Measurements from ENCODE around the gene CRABP1.

Gene CRABP1

DNA sequence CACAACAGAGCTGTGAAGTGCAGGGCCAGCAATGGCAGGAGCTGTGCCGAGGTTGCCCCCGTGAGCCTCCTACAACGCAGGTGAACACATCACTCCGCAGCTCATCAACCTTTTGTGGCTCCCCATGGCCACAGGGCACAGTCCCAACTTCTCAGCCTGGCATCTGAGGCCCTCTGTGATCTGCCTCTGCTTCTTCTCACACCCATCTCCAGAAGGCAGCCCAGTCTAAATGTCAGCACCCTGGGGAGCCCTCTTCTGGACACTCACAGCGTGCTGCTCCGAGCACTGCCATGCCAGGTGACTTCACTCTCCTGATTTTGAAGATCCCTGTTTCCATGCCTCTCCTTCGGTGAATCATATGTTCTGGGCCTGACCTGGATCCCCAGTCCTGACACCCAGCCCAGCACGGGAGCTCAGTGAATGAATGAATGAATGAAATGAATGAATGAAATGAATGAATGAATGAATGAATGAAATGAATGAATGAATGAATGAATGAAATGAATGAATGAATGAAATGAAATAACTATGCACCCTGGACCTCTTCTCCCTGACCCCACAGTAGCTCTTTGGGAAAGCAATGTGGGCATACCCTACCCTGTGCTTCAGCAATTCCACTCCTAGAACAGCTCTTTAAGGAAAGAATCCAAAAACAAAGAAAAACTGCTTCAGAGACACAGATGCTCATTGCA, 22.9 kb upstream of the CRABP1 start:
- DNase-seq: no peak

DNA sequence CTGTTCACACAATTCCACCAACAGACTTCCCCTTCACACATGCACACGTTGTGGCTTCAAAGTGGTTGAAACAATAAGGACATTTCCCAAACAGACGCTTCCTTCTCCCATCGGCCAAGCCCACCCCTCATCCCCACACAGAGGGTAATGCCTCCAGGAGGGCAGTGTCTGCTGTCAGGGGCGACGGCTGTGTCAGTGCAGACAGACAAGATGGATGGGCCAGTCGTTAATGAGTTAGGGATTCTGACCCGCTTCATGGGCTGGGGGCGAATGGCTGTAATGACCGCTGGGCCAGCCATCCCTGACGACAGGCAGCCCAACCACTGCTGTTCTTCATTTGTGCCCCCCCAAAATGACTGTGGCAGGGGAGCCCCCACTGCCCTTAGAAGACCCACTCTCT, 20.6 kb upstream of the CRABP1 start:
- no peak for DNase-seq

DNA sequence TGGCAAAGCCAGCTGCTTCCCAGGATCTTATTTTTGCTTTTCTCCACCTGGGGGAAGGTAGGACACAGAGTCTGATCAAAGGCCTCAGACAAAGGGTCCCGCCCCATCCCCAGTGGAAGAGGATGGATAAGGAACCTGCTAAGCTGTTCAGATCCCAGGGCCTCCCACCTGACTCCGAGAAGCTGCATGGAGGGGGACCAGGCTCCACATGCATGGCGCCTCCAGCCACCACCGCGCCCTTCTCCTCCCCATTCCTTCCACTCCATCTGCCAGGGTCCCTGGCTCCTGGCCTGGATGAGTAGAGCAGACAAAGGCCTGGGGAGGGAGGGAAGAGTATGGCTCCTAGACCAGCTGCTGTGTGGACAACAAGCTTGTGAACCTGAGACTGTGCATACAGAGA, 20.0 kb upstream of the CRABP1 start:
- no peak for DNase-seq

DNA sequence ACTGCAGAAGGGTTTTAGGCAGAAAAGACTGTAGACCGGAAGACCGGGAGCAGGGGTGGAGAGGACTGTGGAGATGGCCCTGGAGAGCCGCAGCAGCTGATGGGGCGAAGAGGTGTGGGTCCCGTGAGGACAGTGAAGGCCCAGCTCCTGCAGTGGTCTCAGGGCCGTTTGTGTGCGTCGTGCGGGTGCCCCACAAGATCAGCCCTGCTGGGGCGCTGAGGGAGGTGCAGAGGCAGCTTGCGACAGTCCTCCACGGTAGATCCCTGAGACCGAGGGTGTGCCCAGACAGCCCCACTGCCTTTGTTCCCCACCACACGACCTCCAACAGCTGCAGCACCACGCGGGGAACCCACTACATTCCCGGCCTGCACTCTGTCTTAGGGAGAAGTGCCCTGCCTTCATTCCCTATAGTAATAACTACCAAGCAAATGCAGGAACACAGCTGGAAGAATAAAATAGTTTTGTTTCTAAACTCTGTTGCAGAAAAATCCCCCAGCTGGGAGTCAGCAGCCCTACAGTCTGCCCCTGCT, 19.0 kb upstream of the CRABP1 start:
- DNase-seq: no peak

DNA sequence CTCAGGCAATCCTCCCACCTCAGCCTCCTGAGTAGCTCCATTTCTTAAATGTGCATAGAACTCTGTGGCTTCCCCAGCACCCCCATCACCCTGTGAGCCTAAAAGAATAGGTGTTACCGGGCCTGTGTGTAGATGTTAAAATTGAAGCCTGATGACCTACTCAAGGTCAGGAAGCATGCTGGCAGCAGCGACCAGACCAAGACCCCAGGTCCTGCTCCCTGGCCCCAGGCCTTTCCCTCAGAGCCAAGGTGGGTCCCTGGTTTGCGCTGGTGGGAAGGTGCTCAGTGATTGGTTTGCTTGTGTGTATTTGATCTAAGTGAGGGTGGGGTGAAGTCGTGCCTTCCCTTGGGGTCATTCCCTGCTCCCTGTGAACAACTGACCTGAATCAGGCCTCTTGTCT, 18.4 kb upstream of the CRABP1 start:
- no peak for DNase-seq

DNA sequence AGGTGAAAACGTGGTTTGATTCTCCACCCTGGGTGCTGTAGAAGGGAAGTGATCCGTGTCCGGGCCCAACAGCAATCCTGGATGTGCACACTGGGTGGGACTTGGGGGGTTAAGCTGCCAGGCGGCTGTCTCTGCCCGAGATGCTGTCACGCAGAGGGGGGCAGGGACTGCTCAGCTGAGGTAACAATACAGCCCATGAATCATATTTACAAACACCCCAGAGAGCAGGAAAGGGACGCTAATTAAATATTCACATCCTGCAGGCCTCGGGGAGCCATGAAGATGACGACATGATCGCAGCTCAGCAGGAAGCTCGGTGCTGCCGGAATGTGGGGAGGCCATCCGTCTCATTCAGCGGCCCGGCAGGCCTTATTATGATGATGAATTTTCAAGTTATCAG, 17.9 kb upstream of the CRABP1 start:
- no peak for DNase-seq

DNA sequence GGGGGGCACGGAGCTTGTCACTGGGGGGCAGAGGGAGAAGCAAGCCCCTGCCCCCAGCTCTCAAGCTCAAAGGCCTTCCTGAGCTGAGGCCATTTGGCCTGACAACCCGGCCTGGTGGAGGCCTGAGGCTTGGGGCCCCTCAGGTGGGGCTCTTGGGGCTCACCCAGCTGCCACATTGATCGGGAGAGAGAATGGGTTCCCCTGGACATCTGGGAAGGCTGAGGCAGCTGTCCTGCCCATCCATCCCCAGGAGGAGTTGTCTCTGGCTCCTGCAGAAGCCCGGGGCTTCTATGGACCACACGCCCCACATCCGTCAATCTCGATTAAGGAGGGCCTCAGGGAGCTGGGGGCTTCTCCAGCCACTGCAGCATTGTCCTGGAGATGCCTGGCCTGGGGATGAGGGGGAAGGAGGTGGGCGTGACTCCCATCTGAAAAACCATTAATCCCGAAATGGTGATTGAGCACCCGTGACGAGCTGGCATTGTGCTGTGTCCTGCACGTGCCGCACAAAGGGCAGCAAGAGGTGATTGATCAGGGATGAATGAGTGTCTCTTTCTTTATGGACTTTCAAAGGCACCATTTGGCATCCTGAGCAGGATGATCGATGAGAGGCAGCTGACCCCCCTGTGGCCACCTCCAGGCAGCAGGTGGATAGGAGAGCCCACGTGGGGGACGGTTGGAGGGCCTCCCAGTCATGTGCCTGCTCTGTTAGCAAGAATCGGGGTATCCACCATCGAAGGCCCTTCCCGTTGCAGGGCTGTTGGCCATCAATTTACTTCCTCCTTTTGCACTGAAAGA, 17.2 kb upstream of the CRABP1 start:
- no peak for DNase-seq

DNA sequence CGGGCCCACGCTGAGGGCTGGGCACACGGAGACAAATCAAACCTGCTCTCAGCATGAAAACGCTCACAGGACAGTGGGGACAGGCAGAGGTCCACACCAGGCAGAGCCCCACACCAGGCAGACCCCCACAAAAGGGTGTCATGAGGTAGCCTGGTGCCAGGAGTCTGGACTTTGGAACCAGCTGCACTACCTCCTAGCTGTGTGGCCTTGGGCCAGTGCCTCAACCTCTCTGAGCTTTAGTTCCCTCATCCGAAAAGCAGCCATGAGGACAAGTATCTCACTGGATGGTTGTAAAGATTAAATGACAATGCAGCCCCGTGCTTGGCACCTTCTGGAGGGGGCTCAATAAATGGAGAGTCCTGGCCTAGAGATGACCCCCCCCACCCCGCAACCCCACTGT, 16.5 kb upstream of the CRABP1 start:
- DNase-seq: no peak

DNA sequence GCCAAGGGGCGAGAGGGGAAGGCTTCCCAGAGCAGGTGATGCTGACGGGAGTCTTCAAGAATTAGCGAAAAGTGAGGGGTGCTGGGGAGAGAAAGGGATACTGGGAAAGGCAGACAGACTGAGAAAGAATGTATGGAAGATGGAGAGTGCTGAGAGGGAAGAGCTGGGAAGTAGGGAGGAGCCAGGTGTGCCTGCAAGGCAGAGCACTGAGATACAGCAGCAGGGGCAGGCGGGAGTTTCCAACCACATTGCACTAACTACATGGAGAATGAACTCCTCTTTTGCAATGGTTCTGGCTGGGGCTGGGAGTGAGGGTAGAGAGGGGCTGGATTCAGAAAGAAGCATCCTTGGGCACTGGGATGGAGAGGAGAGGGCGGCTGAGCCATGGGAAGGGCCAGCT, 16.0 kb upstream of the CRABP1 start:
- DNase-seq: no peak

DNA sequence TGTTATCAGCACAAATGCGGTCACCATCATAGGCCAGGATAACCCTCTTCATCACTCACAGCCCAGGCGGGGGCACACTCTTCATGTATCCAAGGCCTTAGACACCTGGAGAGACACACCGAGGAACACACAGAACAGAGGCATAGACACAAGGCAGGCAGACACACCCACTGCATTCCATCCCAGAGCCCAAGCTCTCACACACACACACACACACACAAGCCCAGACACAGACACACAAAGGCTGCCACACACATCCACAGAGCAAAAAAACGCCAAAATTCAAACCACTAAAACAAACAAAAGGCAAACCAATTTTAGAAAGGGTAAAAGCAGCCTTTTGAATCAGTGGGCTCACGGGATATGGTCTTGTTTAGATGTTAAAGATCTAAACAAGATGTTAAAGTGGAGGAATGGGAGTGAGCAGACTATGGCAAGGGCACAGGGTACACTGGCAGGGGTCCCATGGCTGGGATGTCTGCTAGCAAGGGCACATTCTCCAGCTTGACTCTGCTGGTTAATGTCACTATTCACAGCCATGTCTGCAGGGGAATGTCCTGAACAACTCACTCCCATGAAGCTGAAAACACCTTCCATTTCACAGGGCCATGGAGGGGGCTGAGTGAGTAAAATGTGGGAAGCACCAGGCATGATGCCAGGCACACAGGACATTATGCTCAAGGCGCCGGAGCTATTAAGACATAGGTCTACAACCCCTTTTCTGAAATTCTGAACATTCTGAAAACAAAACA, 14.9 kb upstream of the CRABP1 start:
- no peak for DNase-seq

DNA sequence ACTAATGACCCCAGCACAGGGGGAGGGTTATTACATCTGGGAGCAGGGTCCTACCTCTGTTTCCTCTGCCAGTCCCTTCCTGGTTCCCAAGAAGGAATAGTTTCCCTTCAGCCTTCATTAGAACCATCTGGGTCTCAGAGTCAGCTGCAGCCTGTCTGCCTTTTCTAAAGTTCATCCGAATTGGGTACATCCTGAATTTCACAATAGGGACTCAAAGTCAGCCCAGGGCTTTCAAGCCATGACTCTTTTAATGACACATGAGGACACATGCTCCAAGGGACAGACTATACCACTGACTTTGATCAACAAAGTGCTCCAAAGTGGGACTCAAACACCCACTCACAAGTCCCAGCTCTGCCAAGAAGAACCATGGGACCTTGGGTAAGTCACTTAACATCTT, 12.7 kb upstream of the CRABP1 start:
- no peak for DNase-seq

DNA sequence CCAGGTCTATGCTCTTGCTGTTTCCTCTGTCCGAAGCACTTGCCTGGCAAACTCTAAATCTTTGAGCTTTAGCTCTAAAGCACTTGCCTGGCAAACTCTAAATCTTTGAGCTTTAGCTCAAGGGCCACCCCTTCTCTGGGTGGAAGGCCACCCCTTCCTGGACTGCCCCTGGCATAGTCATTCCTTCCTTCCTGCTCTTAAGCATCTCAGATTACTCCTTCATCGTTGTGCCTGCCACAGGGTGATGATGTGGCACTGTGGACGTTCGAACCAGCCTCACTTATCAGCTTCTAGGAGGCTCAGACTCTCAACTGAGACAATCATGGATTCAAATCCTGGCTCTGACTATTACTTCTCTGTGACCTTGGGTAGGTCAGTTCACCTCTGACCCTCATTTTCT, 10.5 kb upstream of the CRABP1 start:
- no peak for DNase-seq

DNA sequence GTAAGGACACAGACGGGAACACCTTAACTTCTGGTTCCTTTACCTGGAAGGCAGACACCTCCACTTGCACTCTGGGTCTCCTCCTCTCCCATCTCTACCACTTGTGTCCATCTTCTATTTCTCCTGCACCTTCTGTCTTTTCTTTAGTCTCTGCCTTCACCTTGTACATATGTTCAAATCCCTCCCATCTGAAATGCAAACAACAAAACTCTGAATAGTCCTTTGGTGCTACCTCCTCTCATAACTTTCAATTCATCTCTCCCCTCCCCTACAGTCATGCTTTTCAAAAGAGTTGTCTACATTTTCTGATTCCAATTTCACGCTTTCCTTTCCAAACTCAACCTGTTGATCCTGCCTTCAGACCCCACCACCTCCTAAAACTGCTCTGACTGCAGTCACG, 5.3 kb upstream of the CRABP1 start:
- DNase-seq: no peak

DNA sequence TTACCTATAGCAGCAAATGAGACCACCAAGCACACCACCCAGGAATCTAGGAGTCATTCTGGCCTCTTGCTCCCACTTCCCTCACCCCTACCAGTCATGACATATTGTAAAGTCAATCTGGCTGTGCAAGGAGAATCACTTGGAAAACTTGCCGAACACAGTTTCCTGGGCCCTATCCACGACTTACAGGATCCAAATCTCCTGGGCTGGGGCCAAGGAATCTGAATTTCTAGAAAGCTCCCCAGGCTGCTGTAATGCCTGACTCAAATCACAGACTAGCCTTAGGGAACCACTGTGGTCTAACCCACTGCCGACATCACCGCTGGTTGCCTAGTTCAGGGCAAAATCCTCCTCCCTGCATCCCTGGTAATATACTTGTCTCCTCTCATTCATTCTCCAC, 4.2 kb upstream of the CRABP1 start:
- DNase-seq: no peak

DNA sequence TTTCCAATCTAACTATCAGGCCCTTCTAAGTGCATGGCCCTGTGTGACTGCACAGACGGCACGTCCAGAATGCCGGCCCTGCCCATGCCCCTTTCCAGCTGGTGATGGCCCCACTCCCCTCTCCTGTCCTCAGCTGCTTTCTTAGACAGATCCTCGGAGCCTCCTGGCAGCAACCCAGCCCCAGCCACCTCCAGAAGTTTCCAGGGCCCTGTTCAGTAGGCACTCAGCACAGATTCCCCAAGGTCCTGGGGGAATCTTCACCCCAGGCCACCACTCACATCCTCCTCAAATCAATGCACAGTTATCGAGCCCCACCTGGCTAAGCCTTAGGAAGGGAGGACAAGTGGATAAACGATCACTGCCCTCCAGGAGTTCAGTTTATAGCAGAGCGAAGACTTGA, 1.4 kb upstream of the CRABP1 start:
- DNase-seq: no peak

DNA sequence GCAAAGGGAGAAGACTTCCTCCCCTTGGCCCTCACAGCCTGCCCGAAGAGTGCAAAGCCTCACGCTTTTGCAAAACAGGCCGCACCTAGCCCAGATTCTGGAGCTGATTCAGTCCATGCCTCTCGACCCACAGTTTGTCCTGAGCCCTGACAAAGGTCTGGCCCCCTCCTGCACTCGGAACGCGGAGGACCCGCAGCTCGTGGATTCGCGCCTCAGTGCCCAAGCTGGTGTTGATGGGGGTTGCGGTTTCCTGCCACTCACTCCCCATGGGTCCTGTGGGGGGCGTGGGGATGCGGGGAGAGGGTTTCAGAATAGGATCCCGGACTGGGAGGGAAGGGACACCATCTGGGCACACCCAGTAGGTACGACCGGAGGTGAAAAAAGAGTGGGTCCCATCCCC, 594 bp upstream of the CRABP1 start:
- no peak for DNase-seq

DNA sequence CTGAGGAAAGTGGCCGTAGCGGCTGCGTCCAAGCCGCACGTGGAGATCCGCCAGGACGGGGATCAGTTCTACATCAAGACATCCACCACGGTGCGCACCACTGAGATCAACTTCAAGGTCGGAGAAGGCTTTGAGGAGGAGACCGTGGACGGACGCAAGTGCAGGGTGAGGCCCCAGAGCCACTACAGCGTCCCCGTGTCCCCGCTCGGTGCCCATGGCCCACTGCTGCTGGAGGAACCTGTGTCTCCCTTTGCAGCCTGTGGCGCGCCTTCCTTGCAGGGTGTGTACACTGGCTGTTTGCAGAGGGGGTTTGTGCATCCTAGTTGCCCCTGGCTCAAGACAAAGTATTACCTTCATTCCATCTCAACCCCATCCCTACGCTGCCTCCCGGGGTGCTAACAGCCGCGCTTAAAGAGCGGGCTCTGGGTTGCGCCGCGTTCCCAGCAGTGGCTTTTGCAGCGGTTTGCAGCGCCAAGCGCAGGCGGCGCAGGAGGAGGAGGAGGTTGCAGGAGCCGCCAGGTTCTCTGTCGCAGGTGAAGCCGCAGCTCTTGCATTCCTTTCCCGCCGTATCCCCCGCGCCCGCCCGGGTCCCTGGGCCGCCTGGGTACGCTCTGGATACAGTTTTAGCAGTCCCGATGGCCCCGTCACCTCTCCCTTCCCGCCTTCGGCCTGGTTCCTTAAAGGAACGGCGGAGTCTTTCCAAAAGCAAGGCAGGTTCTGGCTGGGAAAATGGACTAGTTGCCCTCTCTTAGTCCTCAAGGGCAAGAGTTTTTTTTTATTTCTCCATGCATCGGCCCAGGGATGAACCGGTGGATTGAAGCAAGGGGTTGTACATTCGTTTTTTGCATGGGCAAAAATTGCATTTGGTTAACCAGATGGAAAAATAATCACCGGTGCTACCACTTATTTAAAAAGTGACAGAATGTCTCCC, 1.2 kb downstream of the CRABP1 start:
- DNase-seq: no peak

DNA sequence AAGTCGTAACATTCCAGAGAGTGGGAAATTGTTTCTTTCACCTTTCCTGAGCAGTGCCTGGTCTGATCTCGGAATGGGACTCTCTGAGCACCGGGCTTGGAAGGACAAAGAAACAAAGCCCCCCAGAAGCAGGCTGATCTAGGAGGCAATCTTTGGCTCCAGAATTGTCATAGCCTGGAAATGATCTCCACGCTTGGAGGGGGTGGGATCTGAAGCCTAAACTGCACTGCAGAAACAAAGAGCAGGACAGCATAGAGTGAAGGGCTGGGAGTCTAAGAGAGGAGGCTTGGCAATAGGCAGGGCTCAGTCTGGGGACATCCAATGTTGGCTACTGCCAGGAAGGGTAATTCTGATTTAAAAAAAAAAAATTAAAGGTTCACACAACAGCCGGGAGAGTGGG, 1.9 kb downstream of the CRABP1 start:
- DNase-seq: no peak

DNA sequence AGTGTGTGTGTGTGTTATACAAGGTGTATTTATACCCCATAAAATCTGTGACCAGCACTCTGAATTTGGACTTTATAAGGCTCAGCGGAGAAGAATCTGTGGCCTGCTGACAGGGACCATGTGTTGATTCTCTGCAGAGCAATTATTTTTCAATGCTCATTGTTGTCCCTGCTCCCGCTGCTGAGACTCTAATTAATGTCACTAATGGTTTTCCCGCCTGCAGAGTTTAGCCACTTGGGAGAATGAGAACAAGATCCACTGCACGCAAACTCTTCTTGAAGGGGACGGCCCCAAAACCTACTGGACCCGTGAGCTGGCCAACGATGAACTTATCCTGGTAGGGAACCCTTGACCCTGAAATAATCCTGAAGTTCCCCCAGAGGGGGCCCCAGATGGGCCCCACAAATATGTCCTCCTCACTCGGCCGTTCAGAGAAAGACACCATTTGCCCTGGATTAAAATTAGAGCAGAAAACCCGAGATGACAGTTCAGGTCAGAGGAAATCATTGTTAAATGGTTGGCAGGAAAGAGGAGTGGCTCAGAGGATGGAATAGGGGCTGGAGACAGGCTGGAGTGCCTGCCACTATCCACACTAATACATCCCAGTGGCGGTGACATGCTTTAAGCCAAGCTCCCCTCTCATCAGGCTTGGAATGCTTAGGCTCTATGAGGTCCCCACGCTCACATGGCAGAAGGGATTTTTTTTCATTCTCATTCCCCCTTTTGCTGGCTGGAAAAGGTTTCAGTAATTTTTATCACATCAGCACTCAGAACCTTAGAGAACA, 3.3 kb downstream of the CRABP1 start:
- DNase-seq: no peak

DNA sequence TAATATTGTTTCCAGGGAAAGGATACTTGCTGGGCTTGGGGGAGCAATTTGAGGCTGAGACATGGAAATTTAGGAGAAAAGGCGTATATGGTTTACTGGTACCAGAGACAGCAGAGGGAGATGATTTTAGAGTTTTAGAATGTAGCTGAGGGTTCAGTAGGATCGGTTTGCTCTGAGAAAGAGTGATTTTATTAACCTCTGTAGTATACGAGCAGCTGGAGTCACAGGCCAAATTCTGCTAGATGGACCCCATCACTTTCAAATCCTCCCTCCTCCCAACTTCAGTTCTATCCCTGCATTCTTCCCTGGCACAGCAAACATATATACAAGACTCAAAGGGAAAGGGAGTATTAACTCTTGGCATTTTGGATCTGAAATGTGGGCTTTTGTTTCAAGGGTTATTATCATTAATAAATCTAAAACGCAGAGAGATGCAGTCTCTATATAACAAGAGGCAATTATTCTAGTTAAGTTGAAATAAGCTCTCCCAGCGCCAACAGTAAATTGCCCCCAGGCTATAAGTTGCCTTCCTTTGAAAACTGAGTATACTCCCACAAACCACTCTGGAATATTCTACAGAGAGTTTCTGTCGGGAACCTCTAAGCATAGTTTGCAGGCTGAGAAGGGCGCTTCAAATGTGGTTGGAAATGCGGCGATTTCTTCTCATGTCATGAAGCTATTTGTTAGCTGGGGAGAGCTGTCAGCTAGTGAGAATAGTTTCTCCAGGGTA, 5.4 kb downstream of the CRABP1 start:
- DNase-seq: no peak

All from NCI-H510A (cell line).